Panc1 (cell line): ENCODE measurements around the gene SLC3A2.

ENCODE experiments used
- CTCF ChIP-seq: fragments of 450-650 bp; IDR thresholded peaks from 2 replicates; pipeline ENCODE4 v1.5.1; 2017; ENCODE audit warnings: mild to moderate bottlenecking
- SIN3A ChIP-seq: IDR thresholded peaks from 2 replicates; pipeline ENCODE4 v1.6.1; 2012; ENCODE audit warnings: low read depth, mild to moderate bottlenecking, low read length, moderate library complexity, borderline replicate concordance; ENCODE audit not compliant: insufficient read depth
- TCF7L2 ChIP-seq: IDR thresholded peaks from 2 replicates; pipeline ENCODE4 v1.6.1; 2011; ENCODE audit warnings: mild to moderate bottlenecking, low read depth, low read length, inconsistent platforms

GRCh38 chr11:62880231-62880802 lies 379 bp upstream of the SLC3A2 start:
- TF ChIP-seq CTCF, result no peak
- no peak for TF ChIP-seq TCF7L2
- TF ChIP-seq SIN3A, result no peak
